SK-MEL-5 (cell line): ENCODE data around the gene GYS1. TPM values are rescaled to one million over a fixed set of nuclear protein-coding genes. Genes with fewer than 3 reads are reported as not detected.
A peak's percentile ranks its signal among the peaks of the same experiment; 100 is the strongest.

Experiments used
- DNase-seq: peaks from one replicate; pipeline ENCODE4 v3.0.0-alpha.2; 2016; ENCODE audit warnings: low read depth, low spot score
- in situ Hi-C: cut with HindIII; loops from 2 replicates; pipeline ENCODE4 v1.10.0; 2016; ENCODE audit warnings: low sequenced_read_pairs, high pct_unique_total_duplicates, low pct_unique_long_range_greater_than_20kb
- total RNA-seq: library from RNA; depleted of rRNA; stranded (reverse); fragments of >200 nt; shearing (Covaris generic); gene quantifications from 2 replicates; pipeline ENCODE4 v1.2.3, GENCODE V29; 2014

The GYS1 gene
- total RNA-seq, 1 experiment from 2014 or later: 29.3 TPM

DNA sequence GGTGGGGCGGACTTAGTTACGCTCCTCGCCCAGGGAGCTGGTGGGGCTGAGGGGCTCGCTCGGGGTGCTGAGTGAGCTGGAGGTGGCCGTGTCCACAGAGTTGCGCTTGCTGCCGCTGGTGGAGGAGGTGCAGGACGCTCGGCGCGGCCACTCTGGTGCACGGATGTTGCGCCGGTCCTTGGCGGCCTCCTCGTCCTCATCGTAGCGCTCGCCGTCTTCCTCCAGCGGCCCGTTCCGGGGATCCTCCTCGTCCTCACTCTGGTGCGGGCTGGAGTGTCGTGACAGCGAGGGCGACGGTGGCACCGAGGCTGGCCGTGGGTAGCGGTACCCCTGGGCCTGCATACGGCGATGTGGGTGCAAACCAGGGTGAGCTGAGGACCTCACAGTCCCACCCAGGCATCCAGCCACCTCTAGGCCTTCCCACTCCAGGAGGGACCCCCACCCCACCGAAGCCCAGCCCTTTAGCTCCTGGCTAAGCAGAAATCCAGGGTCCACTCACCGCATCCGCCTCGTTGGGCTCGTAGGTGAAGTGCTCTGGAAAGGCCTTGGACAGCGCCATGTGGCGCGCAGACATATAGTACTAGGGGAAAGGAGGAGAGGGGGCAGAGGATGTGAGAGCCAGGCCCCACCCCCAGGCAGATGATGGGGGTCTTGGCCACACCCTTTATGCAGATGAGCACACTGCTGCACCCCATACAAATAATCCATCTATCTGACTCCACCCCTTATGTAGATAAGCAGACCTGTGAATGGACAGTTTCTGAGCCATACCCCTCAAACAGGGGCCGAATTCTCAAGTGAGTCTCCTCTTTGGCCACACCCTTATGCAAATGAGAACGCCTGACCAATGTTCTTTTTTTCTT is 23.6 kb downstream of the GYS1 start:
- no peak for DNase-seq
- in situ Hi-C loops: no loop called here

DNA sequence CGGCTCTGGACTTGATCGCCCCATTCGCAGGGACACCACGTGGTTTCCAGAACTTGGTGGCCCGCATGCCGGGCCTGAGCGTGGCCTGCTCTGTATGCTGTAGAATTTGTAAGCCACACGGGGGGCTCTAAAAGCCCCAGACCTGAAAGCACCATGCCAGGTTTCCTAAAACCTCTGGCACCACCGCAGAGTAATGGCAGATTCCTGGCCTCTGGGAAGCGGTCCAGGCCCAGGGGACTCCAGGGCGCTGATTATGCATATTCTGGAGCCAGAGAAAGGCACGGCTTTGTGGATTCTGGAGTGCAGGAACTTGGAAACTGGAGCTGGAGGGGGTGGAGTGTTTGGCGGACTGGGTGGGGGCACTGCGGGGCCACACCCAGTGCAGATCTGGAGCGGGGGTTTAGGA is 24.3 kb downstream of the GYS1 start:
- in situ Hi-C loops: no loop called here

DNA sequence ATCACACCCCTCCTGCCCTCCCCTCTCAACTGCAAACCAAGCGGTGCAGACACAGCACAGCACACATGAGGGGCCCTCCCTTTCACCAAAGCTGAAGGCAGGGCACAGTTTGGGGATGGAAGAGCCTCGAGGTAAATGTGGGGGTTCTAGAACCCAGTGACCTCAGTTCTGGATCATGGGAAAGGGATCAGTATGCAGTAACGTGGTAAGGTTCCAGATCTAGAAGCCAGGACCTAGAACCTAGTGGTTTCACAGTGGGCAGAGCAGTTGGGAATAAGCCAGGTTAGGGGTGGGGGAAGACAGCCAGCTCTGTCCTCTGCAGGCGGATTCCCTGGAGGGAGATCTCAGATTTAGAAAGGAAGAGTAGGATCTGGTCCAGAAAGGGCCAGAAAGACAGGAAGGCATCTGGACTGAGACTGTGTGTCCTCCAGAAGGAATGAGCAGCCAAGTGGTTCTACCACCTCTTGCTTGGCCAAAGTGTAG is 24.9 kb downstream of the GYS1 start:
- no peak for DNase-seq
- in situ Hi-C loops: no loop called here

More for the DNA sequence above, 24.3 kb downstream of the GYS1 start:
- no peak for DNase-seq

DNA sequence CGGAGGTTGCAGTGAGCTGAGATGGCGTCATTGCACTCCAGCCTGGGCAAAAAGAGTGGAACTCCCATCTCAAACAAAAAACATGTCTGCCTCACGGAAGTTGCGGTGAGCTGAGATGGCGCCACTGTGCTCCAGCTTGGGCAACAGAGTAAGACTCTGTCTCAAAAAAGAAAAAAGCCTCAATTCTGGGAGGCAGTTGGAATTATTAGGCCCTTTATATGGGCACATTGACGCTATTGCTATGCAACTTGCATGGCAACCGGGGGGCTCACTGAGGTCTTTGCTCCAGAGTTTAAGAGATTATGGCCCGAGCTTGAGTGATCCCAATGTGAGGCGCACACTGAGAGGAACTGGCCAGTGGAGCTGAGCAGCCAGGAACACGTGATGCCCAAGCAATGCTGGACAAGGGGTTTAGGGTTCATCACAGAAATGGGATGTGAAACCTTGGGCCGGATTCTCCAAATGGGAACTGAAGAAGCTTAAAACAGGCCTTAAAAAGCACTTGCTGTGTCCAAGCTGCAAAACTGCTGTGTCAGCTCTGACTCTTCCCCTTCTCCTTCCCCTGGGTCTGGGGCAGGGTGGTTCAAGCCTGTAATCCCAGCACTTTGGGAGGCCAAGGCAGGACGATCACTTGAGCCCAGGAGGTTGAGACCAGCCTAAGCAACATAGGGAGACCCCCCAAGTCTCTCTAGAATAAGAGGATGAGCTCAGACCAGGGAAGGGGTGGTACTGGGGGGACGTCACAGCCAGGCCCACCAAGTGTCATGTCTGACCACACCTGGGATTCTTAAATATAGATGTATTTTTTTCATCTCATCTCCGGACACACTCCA is 25.5 kb downstream of the GYS1 start:
- in situ Hi-C loops: no loop called here
- no peak for DNase-seq

DNA sequence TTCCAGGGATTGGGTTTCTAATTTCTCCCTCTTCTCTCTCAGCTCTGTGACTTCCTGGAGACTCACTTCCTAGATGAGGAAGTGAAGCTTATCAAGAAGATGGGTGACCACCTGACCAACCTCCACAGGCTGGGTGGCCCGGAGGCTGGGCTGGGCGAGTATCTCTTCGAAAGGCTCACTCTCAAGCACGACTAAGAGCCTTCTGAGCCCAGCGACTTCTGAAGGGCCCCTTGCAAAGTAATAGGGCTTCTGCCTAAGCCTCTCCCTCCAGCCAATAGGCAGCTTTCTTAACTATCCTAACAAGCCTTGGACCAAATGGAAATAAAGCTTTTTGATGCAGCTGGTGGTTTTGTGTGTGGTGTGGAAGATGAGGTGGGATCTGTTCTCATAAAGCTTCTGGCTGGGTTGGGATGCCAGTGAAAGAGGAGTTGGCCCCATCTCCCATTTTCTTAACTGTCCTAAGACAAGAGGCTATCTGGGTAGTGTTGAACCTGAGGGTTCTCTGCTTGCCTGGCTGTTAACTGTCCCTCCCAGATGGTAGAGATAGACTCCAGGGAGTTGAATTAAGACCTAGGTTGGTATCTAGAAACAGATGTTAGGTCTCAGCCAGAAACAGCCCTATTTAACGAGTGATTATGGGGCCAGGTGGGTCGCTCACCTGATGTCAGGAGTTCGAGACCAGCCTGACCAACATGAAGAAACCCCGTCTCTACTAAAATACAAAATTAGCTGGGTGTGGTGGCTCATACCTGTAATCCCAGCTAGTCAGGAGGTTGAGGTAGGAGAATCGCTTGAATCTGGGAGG is 26.4 kb downstream of the GYS1 start:
- in situ Hi-C loops: no loop called here
- no peak for DNase-seq

DNA sequence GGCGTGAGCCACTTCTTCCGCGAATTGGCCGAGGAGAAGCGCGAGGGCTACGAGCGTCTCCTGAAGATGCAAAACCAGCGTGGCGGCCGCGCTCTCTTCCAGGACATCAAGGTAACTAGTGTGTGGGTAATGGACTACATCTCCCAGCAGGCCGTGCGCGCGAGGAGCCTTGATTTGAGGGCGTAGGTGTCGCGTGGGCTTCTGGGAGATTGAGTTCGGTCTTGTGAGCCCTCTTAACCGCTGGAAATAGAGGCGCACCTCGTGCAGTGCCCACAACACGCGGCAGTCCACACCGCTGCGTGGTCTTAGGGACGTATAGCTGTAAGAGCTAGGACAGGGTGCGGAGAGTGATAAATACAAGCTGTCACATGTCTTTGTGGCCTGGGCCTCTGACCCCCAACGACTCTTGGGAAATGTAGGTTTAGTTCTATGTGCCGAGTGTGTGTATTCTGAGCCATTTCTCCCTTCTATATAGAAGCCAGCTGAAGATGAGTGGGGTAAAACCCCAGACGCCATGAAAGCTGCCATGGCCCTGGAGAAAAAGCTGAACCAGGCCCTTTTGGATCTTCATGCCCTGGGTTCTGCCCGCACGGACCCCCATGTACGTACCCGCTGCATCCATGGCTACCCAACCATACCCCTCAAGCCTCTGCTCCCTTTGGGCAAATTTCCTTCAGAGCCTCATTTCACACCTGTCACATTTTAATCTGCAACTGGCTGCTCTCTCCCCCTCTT is 27.1 kb downstream of the GYS1 start:
- DNase-seq: peak; percentile 90
- in situ Hi-C loops: no loop called here

DNA sequence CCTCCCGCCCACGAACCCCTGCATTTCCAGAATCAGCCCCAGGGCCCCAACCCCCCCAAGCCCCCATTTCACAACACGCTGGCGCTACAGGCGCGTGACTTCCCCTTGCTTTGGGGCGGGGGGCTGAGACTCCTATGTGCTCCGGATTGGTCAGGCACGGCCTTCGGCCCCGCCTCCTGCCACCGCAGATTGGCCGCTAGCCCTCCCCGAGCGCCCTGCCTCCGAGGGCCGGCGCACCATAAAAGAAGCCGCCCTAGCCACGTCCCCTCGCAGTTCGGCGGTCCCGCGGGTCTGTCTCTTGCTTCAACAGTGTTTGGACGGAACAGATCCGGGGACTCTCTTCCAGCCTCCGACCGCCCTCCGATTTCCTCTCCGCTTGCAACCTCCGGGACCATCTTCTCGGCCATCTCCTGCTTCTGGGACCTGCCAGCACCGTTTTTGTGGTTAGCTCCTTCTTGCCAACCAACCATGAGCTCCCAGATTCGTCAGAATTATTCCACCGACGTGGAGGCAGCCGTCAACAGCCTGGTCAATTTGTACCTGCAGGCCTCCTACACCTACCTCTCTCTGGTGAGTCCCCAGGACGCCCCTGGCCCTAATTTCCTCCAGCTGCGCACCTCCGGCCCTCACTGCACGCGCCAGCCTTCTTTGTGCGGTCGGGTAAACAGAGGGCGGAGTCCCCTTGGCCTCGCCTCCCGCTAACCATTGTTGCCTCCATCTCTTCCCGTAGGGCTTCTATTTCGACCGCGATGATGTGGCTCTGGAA is 27.9 kb downstream of the GYS1 start, which contains the start of gene FTL:
Gene FTL (plus strand): TSS at position 270 of the 766 bp plus-strand sequence. CDS start 199 bp downstream, at position 469.
- in situ Hi-C loops: no loop called here
- DNase-seq: peak; percentile 93

DNA sequence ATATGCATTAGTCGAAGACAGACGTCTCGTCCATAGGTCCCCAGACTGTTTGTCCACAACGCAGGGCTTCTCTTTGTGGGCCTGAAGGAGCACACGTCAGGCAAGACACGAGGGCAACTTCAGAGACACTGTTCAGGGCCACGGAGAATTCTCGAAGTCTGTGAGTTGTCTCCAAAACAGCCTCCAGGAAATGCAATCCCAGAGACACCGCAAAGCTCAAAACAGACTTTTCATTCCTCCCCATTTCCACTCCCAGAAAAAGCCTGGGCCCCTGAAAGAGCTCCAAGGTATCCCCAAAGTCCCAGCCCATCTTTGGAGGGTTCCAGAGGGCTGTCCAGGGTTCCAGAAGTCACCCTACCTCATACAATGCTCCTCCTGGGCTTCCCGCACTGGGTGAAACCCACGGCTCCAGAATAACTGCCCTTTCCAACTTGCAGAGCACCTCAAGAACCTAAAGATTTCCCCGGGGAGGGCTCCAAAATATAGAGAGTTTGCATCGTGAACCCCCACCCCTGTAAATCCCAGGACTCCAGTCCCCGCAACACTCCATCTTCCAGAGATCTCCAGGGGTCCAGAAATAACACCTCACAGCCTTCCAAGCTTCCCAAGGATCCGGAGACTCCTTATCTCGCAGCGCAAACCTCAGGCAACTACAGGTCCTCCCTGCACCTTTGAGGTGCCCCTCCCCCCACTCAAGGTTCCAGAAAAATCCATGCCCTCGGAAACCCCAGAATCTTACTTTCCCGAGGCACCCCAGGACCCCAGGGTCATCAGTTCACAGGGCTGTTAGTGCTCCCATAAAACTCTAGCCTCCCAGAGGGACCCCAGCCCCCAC is 28.7 kb downstream of the GYS1 start:
- DNase-seq: no peak
- in situ Hi-C loops: no loop called here

DNA sequence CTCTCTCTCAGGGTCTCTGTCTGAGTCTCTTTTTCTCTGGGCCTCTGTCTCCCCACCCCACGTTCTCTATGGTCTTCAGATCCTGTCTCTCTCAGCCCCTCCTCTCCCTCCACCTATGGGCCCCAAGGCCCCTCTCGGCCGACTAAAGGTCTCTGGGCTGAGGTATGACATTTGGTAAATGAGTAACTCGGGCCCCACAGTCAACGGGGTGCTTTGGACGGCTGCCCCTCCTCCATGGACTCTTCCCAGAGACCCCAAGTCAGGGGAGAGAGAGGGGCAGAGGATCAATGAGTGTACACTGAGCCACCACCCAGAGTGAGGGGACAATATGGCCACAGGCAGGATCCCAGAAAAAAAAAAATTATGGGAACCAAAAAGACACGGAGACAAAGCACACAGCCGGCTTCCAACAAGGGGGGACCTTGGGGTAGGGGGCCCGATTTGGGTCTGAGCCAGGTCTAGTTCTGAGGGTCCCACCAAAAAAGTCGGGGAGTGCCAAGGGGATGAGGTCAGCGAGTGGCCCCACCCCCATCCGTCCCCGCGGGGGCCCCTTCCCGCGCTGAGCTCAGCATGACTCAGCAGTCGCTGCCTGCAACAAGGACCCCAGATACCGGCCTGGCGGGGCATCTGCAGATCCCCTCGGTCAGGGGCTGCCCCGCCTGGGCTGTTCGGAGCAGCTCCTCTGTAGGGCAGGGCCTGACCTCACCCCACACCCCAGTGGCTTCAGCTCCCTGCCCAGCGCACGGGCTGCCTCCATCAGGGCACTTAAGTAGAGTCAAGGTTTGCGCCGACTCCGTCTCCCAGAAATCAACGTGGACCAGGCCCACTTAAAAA is 29.5 kb downstream of the GYS1 start:
- in situ Hi-C loops: no loop called here
- DNase-seq: no peak

DNA sequence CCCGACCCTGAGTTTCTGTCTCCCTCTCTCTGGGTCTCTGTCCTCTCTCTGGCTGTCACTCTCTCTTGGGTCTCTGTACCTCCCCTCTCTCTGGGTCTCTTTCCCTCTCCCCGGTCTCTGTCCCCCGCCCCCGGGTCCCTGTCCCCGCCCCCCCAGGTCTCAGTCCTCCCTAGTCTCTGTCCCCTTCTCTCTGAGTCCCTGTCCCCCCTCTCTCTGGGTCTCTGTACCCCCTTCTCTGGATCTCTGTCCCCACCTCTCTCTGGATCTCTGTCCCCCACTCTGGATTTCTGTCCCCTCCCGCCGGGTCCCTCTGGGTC is 30.3 kb downstream of the GYS1 start:
- no peak for DNase-seq
- in situ Hi-C loops: no loop called here

DNA sequence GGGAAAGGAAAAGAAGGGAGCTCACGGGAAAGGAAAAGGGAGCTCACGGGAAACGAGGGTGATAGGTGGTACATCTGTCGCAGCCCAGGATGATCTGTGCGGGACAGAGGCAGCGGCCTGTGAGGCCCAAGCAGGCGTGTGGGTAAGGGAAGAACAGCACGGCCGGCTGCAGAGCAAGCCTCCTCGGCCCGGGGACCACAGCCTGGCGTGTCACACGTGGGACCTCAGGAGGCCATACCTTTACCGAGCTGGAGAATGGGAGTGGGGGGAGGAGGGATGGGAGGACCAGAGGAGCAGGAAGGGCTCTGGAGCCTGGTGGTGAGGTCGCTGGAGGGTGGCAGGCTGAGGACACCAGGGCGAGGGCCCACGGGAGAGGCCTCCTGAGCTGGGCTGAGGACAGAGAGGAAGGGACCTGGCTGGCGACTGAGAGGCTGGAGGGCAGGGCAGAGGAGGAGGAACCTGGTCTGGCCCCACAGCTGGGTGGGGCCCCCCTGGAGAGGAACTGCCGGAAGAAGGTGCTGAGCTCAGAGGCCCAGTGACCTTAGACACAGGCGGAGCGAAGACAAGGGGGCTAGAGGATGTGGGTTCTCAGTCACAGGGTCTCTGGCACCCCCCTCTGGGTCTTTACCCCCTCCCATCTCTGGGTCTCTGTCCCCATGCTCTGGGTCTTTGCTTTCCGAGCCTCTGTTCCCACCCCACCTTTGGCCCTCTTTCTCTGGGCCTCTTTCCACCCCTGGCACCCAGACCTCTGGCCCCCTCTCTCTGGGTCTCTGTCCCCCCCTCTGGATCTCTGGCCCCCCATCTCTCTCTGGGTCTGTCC is 30.9 kb downstream of the GYS1 start:
- DNase-seq: no peak
- in situ Hi-C loops: no loop called here

DNA sequence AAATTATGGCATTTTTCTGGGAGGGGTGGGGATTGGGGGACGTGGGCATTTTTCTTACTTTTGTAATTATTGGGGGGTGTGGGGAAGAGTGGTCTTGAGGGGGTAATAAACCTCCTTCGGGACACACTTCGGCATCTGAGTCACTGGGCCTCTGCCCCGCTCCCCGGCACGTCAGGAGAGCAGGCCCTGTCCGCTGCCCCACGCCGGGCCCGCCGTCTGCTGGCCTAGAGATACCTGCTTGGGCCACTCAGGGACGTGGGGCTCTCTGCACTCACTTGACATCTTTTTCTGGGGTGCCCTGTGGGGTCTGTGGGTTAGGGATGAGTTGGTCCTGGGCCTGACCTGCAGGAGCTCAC is 31.5 kb downstream of the GYS1 start:
- in situ Hi-C loops: no loop called here
- DNase-seq: no peak

DNA sequence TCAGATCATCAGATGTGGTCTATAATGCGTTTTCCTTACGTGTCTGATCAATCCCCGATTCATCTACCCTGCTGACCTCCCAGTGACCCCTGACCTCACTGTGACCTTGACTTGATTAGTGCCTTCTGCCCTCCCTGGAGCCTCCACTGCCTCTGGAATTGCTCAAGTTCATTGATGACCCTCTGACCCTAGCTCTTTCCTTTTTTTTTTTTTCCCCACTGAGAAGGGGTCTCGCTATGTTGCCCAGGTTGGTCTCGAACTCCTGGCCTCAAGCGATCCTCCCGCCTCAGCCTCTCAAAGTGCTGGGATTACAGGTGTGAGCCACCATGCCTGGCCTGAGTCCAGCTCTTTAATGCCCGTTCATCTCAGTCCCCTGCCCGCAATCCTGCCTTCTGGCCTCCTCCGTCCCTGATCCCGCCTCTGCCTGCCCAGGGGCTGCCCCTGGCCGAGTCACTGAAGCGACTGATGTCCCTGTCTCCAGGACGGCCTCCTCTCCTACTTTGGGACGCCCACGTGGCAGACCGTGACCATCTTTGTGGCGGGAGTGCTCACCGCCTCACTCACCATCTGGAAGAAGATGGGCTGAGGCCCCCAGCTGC is 32.0 kb downstream of the GYS1 start:
- in situ Hi-C loops: no loop called here
- DNase-seq: no peak
